Measurements from ENCODE around the gene DAW1.

The DAW1 gene

DNA sequence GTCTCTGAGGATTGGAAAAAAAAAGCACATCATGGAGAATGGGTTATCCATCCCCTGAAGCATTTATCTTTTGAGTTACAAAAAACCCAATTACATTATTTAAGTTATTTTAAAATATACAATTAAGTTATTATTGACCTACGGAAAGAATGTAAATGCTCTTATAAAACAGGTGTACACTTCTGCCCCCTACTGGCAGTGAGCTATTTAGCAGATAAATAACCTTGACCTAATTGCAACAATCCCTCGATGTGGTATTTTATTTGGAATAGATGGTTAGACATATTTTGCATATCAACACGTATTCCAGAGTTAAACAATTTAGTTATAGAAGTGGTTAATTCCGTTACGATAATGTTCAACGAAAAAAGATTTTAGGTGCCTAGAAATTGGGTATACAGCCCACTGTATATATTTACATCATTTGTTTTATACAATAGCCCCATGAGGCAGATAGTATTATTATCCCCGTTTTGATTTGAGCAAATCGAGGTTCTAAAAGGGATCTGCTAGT lies 9.1 kb upstream of the DAW1 start:
- no peak for DNase-seq (ENCODE audit: low read depth)

DNA sequence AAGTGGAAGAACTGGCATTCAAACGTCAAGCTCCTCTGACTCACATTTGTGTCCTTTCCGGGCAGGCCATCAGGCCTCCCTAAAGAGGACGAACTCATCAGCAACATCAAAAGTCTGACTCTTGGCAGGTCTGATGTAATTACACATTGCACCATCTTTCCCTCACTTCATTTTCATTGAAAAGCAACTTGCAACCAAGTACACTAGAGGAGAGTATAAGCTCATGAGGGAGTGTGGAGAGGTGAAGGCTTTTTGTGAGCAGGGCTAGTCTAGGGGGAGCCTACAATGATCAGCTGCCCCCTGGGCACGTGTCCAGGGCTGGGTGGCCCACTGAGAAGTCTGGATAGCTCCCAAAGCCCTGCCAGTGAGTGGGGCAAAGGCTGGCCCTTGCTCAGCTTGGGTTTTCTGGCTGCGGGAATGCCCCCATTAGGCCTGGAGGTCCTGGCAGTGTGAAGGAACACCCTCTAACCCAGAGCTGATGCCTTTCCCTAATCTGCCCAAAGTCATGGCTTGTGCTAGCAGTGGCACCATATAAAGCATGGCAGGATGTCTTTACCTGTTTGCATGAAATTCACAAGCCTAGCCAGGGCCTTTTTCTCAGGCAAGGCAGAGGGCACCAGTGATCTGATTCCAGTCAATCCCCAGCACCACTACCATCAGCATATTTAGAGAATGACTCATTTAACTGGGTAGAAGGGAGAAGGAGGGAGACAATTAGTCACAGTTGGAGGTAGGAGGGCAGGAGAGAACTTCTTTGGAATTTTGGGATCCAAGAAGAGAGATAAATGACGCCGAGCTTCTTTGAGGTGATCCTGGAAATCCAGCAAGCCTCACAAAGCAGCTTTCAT lies 8.5 kb upstream of the DAW1 start:
- no peak for DNase-seq (ENCODE audit: low read depth)

DNA sequence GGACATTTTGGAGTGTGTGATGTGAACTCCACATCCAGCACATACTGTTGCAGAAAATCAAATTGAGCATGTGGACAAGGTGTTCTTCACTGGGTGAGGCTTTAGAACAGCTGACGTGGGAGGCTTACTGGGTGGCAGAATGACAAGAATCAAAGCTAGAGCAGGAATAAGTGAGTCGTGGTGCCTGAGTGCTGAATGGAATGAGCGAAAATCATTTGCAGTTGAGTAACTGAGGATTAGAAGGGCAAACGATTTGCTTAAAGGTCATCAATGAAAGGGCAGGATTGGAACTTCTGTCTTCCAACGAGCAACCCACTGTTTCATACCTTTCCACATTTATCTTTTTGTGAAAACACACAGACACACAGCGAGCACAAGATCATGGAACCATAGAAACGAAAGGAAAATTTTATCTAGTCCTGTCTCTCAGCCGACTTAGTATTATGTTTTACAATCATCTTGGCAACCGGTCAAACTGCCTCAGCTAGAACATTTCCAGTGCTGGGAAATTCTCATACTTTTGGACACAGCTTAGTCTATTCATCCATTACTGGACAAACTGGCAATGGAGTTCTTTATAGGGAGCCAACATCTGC lies 7.2 kb upstream of the DAW1 start:
- no peak for DNase-seq (ENCODE audit: low read depth)

DNA sequence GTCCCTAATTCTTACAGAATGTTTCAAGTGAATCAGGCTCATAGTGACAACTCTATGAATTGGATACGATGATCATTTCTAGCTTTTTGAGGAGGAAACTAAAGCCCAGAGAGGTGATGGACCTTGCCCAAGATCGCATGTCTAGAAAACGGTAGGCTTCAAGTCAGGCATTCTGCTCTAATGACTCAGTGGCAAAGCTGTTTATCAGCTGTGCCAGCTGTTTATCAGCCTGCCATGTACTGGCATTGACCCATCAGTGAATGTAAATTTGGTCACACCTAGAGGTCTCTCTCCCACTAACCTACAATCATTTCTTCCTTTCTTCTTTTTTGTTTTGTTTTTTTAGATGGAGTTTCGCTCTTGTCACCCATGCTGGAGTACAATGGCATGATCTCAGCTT lies 6.1 kb upstream of the DAW1 start:
- no peak for DNase-seq (ENCODE audit: low read depth)

DNA sequence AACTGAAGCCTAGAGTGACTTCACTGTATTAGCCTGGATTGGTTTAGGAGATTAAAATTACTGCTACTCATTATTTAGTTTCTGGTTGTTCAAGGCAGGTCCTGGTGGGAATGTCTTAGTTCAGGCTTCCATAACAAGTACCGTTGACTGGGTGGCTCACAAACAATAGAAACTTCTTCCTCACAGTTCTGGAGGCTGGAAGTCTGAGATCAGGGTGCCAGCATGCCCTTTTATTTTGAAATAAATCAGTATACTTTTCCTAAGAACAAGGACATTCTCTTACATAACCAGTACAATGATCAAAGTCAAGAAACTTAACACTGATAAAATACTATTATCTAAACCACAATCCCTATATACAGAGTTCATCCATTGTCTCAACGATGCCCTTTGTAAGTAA lies 4.0 kb upstream of the DAW1 start:
- no peak for DNase-seq (ENCODE audit: low read depth)

DNA sequence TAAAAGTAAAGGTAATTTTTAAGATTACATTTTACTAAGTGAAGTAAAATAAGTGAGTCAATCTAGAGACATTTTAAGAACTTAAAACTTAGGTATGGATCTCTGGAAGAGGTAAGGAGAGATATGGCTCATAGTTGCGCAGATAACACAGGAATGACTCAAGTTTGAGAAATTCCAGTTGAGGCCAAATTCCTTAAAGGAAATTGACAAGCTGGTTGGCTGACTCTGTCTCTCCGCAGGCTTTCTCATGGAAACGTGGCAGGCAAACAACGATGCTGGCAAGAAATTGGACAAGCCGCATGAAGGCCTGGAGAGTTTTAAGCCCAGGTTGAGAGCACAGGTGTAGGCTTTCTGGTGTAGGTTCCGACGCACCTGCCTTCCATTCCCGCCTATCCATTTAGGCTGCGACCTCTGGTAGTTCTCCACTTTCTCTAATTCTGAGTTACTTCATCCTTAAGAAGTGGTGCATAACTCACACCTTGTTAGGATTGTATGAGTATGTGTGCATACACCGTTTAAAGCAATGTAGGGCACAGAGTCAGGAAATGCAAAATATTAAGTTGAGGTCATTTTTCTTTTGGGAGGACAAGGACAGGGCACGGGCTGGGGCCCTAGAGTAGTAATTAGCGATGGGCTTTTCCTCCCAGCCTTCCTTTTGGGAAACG lies 589 bp upstream of the DAW1 start:
- no peak for DNase-seq (ENCODE audit: low read depth)

DNA sequence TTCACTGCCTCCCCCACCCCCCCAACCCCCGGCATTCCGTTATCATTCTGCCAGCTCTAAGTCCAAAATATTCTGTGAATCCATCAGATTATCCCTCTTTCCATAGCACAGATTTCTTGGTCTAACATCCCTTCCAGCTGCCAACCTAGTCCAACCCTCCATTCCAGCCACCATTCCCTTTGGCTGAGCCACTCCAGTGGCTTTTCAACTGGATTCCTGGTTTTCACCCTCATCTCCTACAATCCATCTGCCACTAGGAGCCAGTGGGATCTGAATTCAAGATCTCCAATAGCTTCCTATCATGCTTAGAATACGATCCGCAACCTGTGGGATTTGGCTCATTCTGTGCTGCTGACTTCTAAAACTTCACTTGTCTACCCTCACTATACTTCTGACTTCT lies 1.2 kb downstream of the DAW1 start:
- DNase-seq (ENCODE audit: low read depth), result no peak

DNA sequence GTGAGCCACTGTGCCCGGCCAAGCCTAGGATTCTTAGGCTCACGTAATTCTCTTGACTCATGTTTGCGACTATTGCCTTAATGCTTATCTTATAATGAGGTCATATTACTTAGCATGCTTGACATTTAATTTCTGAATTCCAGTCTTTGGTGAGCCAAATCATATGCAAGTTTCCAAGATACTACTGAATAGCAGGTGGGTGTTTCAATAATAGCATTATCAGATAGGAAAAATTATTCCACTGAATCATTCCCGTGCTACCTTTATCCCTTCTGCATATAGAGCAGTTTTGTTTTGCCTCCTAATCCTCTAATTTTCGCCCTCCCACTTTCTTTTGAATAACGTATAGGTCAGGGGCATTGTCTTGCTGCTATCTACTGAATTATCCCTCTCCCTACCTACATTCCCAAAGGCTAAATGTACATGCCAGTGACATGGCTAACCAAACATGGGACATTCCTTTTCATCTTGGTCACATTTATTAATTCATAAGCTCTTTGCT lies 4.9 kb downstream of the DAW1 start:
- DNase-seq (ENCODE audit: low read depth), result no peak

DNA sequence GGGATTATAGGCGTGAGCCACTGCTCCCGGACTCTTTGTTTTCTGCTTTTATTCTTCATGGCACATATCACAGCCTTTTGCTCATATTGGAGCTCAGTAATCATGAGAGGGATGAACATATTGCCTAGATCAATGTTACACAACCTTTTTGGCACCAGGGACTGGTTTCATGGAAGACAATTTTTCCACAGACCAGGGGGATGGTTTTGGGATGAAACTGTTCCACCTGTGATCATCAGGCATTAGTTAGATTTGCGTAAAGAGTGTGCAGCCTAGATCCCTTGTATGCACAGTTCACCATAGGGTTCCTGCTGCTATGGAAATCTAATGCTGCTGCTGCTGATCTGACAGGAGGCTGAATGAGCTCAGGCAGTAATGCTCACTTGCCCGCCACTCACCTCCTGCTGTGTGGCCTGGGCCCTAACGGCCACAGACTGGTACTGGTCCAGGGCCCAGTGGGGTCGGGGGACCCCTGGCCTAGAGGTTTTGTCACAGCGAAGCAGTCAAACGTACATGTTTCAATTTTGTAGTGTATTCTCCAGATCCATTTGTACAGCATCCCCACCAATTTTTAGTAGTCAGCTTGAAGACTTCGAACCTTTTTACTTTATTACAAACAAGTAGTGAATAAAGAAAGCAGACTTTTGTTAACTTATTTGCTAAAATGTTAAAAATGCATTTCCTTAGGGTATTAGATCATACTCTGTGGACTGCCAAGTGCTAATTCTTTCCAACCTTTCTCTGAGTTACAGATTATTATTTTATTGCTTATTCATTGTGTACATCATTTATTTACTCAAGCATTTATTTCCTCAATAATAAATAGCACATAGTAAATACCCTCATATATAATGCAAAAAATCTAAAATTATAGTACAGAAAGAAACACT lies 6.2 kb downstream of the DAW1 start:
- DNase-seq (ENCODE audit: low read depth), result no peak

DNA sequence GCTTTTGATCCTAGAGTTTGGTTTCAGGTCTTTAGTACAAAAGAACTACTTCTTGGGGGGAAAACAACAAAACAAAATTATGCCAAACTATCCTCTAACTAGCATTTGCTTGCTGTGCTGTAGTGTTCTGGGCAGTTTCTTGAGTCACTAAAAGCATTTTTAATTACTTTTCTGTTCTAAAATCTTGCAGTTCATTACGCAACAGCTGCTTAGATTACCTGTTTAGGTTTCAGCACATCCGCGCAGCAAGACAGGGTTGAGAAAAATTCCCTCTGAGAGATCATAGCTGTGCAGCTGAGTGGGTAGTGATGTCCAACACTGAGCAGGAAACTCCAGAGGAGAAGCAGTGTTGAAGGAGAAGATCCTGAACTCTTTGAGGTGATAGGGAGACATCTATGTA lies 9.0 kb downstream of the DAW1 start:
- DNase-seq (ENCODE audit: low read depth), result no peak

DNA sequence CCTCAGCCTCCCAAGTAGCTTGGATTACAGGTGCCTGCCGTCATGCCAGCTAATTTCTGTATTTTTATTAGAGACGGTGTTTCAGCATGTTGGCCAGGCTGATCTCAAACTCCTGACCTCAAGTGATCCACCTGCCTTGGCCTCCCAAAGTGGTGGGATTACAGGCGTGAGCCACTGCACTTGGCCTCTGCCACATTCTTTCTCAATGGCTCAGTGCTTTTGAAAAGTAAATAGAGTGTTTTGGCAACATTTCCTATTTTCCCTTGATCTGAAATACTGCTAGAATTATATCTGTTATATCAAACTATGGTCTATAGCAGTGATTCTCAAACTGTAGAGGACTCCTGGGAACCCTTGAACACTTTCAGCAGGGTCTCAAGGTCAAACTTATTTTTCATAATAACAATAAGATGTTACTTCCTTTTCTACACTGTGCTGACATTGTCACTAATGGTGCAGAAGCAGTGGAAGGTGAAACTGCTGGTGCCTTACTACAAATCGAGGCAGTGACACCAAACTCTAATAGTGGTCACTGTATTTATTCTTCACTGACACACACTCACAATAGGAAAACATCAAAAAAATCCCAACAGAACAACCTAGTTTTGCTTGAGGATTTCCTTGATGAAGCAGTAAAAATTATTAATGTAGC lies 10.6 kb downstream of the DAW1 start:
- no peak for DNase-seq (ENCODE audit: low read depth)

DNA sequence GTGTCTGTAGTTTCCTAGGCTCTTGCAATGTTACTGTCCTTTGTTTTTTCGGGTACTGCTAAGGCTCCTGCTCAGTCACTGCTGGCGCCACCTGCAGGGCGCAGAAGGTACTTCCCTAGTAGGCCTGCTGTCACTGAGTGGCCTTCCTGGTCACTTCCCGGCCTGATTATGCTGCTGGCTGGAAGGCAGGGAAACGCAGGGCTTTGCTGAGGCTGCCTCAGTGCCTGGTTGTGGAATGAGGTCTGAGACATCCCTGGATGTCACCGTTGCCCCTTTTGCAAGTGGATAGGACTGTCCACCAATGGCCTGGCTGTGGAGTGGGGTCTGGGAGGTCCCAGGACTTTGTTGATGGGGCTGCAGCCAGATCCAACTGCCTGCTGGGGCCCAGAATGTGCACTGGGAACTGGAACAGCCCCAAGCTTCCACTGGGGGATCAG lies 13.1 kb downstream of the DAW1 start:
- peak; percentile 16 for DNase-seq (ENCODE audit: low read depth)

DNA sequence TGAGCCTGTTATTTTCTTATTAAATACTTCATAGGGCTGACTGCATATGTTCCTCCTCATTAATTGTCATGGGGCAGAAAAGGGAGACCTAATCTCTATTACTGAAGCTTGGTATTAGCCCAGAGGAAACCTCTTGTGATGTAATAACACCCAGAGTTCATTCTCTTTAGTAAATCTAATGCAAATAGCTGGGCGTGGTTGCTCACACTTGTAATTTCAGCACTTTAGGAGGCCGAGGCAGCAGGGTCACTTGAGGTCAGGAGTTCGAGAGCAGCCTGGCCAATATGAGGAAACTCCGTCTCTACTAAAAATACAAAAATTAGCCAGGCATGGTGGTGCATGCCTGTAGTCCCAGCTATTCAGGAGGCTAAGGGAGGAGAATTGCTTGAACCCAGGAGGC lies 14.7 kb downstream of the DAW1 start:
- DNase-seq (ENCODE audit: low read depth), result no peak

DNA sequence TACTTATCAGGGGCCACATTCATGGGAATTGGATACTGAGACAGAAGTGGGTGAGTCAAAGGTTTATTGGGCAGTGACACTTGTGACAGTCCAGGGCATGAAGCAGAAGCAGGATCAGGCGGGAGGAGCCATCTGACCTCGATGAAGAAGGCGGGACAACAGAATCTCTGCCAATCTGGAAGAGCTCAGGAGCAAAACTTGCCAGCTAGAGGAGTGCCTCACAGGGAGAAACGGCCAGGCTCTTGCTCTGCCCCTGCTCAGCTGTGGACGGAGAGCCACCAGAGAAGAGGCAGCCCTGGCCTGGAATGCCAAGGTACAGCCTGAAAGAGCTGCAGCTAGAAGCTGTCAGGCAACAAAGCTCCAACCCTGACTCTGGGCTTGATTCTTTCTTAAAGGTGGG lies 16.9 kb downstream of the DAW1 start:
- no peak for DNase-seq (ENCODE audit: low read depth)

DNA sequence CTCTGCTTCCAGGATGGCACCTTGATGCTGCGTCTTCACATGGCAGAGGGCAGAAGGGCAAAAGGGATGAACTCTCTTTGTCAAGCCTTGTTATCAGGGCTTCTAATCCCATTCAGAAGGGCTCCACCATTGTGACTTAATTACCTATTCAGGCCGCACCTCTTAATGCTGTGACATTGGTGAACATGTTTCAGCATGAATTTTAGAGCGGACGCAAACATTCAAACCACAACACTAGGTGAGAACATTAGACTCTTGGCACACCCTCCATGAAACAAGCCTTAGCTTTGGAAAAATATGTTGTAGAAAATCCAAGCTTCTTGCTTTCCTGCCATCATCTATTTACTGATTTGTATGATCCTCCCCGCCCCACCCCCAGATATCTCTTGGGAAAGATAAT lies 17.9 kb downstream of the DAW1 start:
- DNase-seq (ENCODE audit: low read depth), result no peak

DNA sequence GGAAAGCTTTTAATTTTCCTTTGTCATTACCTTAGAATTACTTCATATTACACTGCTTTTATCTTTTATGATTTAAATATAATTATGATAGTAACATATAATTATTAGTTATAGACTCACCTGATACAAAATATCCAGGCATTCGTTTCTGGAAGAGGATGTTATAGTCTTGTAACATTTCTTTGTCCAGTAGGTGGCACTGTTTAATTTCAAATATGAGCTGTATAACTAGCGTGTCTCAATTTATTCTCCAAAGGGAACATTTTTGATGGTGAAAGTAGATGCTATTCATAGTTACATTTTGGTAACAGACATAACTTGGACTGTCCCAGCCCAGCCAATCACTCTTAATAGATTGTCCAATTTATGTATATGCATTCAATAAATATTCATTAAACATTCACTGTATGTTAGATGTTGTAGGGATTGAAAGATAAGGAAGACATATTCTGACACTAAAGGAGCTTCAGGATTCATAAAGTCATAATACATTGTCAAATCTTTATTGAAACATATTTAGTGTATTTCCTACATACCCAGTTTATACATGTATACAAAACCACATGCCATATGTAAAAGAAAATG lies 19.2 kb downstream of the DAW1 start:
- no peak for DNase-seq (ENCODE audit: low read depth)

DNA sequence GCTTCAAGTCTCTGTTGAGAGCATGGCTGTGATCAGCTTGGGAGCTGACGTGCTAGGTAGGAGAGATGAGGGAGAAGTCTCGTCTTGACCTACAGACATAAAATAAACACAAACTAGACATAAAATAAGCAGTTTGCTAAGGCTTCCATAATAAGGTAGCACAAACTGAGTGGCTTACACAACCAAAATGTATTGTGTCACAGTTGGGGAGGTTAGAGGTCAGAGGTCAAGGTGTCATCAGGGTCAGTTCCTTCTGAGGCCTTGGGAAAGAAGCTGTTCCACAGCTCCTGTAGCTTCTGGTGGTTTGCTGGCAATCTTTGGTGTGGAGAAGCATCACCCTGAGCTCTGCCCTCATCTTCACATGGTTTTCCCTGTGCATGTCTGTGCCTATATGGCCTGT lies 20.2 kb downstream of the DAW1 start:
- no peak for DNase-seq (ENCODE audit: low read depth)

DNA sequence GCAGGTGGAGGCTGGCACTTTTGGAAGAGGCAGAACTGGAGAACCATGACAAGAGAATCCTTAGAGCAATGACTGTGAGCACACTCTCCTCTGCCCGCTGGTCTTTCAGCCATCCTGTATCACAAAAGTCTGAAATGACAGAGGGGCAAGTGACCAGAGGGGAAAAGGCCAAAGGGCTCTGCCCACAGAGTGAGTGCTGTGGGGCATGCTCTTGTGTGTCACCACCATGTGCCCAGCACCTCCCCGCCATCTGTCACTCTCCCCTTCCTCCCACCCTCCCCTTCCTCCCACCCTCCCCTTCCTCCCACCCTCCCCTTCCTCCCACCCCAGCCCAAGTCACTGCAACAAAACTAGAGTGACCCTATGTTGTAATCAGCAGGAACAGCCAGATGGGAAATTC lies 31.9 kb downstream of the DAW1 start:
- no peak for DNase-seq (ENCODE audit: low read depth)

DNA sequence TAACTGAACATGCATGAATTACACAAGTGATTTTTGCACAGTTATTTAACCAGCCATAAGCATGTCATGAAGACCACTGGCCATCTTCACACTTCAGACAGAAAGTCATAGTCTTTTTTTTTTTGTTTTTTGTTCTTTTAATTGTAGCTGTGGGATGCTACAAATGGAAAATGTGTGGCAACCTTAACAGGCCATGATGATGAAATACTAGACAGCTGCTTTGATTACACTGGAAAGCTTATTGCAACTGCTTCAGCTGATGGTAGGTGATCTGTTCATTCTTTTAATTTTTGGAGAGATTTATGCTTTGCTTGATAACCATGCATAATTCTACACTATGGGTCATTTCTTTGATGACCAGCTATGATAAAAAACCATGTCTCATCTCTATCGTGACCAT lies 35.6 kb downstream of the DAW1 start:
- no peak for DNase-seq (ENCODE audit: low read depth)

DNA sequence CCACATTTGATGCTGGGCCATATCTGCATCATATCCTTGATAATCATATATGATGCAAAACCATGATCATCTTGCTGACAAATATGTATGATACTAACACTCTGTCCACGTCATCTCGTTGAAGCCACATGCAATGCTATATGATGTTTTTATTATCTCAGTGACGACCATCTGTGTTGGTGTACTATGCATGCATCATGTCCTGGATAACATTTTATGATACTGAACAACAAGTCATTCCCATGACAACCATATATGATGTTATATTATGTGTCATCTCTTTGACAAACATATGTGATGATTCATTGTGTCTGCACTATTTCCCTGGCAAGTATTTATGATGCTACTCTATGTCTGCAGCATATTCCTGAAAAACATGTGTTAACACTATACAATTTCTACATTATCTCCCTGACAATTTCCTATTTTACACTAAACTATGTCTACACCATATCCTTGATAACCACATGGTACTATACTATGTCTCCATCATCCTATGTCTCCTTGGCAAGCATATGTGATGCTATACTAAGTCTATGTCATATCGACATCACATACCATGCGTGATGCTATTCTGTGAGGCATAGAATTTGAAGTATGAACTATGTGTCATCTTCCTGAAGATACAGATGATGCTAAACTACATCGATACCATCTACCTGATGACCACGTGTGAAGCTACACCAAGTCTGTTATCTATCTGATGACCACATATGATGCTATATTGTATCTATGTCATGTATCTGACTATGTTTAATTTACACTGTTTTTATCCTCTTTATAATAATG lies 37.0 kb downstream of the DAW1 start:
- no peak for DNase-seq (ENCODE audit: low read depth)

Data from activated T-cell treated with anti-CD3 and anti-CD28 coated beads for 1 hour (primary cell).